ENCODE data around the gene OTULIN.

OTULIN gene

DNA sequence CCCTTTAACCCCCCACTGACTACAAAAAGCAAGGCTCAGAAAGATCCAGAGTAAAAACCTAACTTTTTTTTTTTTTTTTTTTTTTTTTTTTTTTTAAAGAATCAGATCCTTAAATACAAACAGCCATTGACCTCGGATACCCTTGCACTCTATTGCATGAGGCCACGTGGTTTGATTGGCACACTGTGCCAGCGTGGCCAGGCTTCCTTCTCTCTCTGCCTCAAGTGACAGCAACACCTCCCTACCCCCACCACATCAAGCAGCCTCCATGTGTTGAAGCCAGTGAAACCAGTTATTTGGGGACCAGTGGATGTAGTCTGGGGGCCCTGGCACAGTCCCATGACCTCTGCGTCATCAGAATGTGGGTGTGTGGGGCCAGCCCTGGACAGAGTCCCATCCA lies 71.4 kb downstream of the OTULIN start:
- no peak overlapping the region for H3K4me3 ChIP-seq (ENCODE audit: low read depth, low read length)
- TF ChIP-seq, protein P1, sequence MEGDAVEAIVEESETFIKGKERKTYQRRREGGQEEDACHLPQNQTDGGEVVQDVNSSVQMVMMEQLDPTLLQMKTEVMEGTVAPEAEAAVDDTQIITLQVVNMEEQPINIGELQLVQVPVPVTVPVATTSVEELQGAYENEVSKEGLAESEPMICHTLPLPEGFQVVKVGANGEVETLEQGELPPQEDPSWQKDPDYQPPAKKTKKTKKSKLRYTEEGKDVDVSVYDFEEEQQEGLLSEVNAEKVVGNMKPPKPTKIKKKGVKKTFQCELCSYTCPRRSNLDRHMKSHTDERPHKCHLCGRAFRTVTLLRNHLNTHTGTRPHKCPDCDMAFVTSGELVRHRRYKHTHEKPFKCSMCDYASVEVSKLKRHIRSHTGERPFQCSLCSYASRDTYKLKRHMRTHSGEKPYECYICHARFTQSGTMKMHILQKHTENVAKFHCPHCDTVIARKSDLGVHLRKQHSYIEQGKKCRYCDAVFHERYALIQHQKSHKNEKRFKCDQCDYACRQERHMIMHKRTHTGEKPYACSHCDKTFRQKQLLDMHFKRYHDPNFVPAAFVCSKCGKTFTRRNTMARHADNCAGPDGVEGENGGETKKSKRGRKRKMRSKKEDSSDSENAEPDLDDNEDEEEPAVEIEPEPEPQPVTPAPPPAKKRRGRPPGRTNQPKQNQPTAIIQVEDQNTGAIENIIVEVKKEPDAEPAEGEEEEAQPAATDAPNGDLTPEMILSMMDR (IDR thresholded peaks at IDR 0.05; ENCODE audit: low read depth, low read length, missing control alignments), result no peak
- no peak for DNase-seq (ENCODE audit: low read depth)

DNA sequence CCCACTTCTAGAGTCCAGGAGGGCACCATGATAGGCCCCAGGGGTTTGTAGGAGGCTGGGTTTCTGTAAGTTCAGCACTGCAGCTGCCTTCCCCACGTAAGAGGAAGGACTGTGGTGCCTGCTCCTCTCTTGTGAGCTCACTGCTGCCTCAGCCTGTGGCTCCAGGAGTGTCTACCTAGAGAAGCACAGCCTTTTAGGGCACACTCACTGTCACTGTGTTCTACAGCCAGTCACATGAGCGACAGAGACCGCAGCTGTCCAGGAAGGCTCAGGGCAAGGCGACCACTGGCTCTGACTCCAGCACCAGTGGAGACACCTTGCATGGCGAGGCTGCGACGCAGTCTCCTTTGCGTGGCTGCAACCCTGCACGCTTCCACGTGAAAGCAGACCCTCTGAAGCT lies 72.8 kb downstream of the OTULIN start:
- TF ChIP-seq, protein P1 (IDR thresholded peaks at IDR 0.05; ENCODE audit: low read depth, low read length, missing control alignments), result no peak
- no peak overlapping the region for H3K4me3 ChIP-seq (ENCODE audit: low read depth, low read length)
- DNase-seq (ENCODE audit: low read depth), result no peak

DNA sequence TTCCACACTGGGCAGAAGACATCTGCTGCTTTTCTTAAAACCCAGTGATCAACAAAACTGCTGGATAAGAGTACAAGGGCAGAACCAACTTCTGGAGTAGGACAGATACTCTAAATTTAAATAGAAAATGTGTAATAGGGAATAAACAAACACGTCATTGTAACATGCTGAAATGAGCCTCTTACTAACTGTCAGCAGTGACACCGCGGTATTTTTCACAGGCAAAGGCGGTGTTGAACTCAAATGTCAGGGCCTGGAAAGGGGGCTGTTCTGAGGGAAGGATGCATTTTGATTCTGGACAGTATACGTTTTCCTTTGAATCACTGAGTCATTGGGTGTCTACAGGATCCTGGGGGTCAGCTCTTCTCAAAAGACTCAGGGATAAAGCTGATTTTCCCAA lies 73.5 kb downstream of the OTULIN start:
- no peak for DNase-seq (ENCODE audit: low read depth)
- TF ChIP-seq, protein P1 (IDR thresholded peaks at IDR 0.05; ENCODE audit: low read depth, low read length, missing control alignments), result no peak
- H3K4me3 ChIP-seq (ENCODE audit: low read depth, low read length), result no peak overlapping the region

DNA sequence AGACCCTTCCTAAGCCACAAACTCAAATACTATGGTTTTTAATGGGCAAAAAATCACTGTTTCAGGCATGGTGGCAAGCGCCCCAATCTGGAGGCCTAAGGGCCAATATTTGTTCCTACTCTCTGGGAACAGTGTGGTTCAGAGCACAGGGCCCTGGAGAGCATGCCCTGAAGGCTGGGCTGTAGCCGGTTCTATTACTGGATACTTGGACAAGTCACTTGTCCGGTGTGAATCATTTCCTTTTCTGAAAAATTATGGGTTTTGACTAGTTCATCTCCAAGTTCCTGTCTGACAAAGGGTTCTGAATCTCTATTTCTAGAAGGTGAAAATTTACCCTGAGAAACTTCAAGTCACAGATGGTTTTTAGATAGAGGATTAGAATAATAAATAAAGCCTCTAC lies 75.0 kb downstream of the OTULIN start:
- no peak overlapping the region for H3K4me3 ChIP-seq (ENCODE audit: low read depth, low read length)
- TF ChIP-seq, protein P1 (IDR thresholded peaks at IDR 0.05; ENCODE audit: low read depth, low read length, missing control alignments), result no peak

DNA sequence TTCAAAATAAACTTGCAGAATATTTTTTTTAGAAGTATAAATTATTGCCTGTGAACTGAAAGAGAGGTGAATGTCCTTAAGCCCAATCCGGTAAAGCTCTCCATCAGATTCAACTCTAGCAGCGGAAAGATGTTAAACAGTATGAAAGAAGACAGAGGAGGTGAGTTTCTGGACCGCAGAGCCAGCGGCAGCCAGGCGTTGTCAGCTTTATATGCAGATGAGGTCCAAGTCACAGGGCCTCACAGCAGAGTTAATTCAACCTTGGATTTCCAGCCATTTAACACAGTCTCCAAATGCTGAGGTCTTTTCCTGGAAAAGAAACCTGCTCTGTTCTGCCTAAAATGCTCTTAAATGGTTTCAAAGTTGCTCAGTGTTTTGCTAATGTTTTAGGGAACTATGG lies 75.5 kb downstream of the OTULIN start:
- TF ChIP-seq, protein P1 (IDR thresholded peaks at IDR 0.05; ENCODE audit: low read depth, low read length, missing control alignments), result no peak
- no peak for DNase-seq (ENCODE audit: low read depth)
- no peak overlapping the region for H3K4me3 ChIP-seq (ENCODE audit: low read depth, low read length)

More for the DNA sequence above, 75.0 kb downstream of the OTULIN start:
- no peak for DNase-seq (ENCODE audit: low read depth)

DNA sequence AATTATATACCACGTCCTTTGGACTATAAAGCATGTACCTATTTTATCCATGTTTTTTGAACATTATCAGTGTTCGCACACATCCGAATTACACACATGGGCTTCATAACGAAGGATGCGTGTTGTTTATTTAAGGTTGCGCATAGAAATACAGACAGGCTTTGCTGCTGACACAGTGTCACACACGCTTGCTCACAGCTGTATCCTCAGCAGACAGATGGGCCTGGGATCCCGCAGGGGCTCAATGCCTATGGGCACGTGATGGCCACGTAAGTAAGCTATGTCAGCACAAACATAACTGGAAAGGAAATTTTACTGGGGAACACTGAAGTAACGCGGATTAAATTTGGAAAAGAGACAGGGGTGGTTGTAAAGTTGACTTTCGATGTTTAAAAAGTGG lies 76.6 kb downstream of the OTULIN start:
- DNase-seq (ENCODE audit: low read depth), result no peak
- TF ChIP-seq, protein P1 (IDR thresholded peaks at IDR 0.05; ENCODE audit: low read depth, low read length, missing control alignments), result no peak
- H3K4me3 ChIP-seq (ENCODE audit: low read depth, low read length), result no peak overlapping the region

DNA sequence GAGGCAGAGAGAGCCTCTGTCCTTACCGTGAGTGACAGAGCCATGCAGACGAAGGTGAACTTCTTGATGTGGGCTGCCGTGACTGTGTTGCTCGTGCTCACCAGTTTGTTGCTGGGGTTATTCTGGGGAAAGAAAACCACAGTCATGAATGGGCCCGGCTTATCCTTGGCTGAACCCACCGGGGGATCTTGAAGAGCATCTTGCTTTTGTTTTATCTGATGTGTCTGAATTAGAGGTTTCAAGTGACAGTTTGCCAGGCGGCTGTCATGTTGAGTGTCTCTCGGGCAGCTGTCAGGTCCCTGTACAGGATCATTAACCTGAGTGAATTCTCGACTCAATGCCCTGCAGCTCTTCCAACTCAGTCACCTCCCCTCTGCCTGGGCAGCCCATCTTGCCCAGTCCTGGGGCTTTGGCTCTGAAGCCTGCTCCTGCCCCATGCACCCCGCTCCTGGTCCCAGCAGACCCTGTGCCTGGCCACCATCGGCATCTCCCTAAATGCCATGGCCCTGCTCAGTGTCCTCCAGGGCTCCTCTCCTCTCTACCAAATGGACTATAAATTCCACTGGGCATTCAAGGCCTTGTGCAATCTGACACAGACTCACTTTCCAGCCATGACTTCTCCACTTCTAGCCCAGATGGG lies 77.4 kb downstream of the OTULIN start:
- no peak overlapping the region for H3K4me3 ChIP-seq (ENCODE audit: low read depth, low read length)
- DNase-seq (ENCODE audit: low read depth), result no peak
- TF ChIP-seq, protein P1 (IDR thresholded peaks at IDR 0.05; ENCODE audit: low read depth, low read length, missing control alignments), result no peak

All from GM12864 (cell line).